MCF 10A (cell line): ENCODE results near the gene GAK. TPM values are rescaled to one million over a fixed set of nuclear protein-coding genes. Genes with fewer than 3 reads are reported as not detected.

Experiments used
- BruUV-seq: library from RNA; stranded (reverse); fragments of 400-500 nt; replicated peaks from 2 replicates; lab custom pipeline; 2021; lab: Mats Ljungman, UMichigan
- CTCF ChIA-PET: fragments of 300-600 bp; sonication (Branson Sonifier 250); formaldehyde crosslinking; extraction: SDS; loops from one replicate; lab custom pipeline; 2021; ENCODE audit warnings: antibody characterized with exemption, inconsistent platforms; lab: Yijun Ruan, JAX
- POLR2A ChIA-PET: fragments of 300-600, 350-650 bp; sonication (Branson Sonifier 250); formaldehyde crosslinking; extraction: SDS; loops from one replicate; lab custom pipeline; 2020; ENCODE audit warnings: antibody characterized with exemption, inconsistent platforms; lab: Yijun Ruan, JAX
- DNase-seq: peaks from one replicate; pipeline ENCODE4 v3.0.0-alpha.2; 2018; ENCODE audit not compliant: unreplicated experiment
- H3K27ac Mint-ChIP-seq: one replicate; pipeline ENCODE4 v1.8.0; 2022; ENCODE audit warnings: mild to moderate bottlenecking, low read depth, mixed read lengths; ENCODE audit not compliant: unreplicated experiment
- H3K27me3 Mint-ChIP-seq: one replicate; pipeline ENCODE4 v1.8.0; 2022; ENCODE audit warnings: mixed read lengths; ENCODE audit not compliant: insufficient read depth, unreplicated experiment
- H3K36me3 Mint-ChIP-seq: one replicate; pipeline ENCODE4 v1.8.0; 2022; ENCODE audit warnings: mild to moderate bottlenecking, moderate library complexity, mixed read lengths; ENCODE audit not compliant: insufficient read depth, unreplicated experiment
- H3K4me1 Mint-ChIP-seq: one replicate; pipeline ENCODE4 v1.8.0; 2022; ENCODE audit warnings: mixed read lengths; ENCODE audit not compliant: insufficient read depth, unreplicated experiment
- H3K4me3 Mint-ChIP-seq: one replicate; pipeline ENCODE4 v1.8.0; 2022; ENCODE audit warnings: mild to moderate bottlenecking, moderate library complexity, mixed read lengths; ENCODE audit not compliant: unreplicated experiment
- H3K9me3 Mint-ChIP-seq: one replicate; pipeline ENCODE4 v1.8.0; 2022; ENCODE audit warnings: mixed read lengths; ENCODE audit not compliant: unreplicated experiment
- intact Hi-C: fragments of 100-400 bp; cut with micrococcal nuclease; formaldehyde crosslinking; loops from 2 replicates; pipeline ENCODE4 v1.14.1; 2022
- total RNA-seq: library from RNA; stranded (reverse); gene quantifications from 2 replicates; pipeline ENCODE4 v1.2.3, GENCODE V29; 2022
- TF ChIP-seq, protein P1 (sequence below): fragments of 200-600 bp; IDR thresholded peaks from one replicate; pipeline ENCODE4 v1.8.0; 2022; ENCODE audit warnings: antibody characterized with exemption, mild to moderate bottlenecking; ENCODE audit not compliant: unreplicated experiment

GAK gene
- total RNA-seq, 1 experiment from 2014 or later: 72.9 TPM

GRCh38 chr4:931194-931959, 739 bp downstream of the GAK start:
- Mint-ChIP-seq H3K4me3 (peak overlapping the region; percentile 93), H3K36me3 (no peaks in the 10 kb centered on the region), H3K27me3 (no peaks in the 10 kb centered on the region), H3K4me1 (peaks cover 30% of the 10 kb centered on the region), H3K27ac (peak overlapping the region; percentile 93), H3K9me3 (no peaks in the 10 kb centered on the region)
- ChIA-PET CTCF (interaction anchor here (1.0 to 1.1 kb wide), 2 partner anchors 10 to 55 kb away, joined by 3 to 5 read pairs; partner anchors contain the start of gene IDUA), POLR2A (interaction anchor here (0.9 to 3.1 kb wide), 16 partner anchors 9 to 370 kb away, joined by 3 to 16 read pairs (median 4); partner anchors contain the start of genes DGKQ and IDUA)
- TF ChIP-seq, protein P1, sequence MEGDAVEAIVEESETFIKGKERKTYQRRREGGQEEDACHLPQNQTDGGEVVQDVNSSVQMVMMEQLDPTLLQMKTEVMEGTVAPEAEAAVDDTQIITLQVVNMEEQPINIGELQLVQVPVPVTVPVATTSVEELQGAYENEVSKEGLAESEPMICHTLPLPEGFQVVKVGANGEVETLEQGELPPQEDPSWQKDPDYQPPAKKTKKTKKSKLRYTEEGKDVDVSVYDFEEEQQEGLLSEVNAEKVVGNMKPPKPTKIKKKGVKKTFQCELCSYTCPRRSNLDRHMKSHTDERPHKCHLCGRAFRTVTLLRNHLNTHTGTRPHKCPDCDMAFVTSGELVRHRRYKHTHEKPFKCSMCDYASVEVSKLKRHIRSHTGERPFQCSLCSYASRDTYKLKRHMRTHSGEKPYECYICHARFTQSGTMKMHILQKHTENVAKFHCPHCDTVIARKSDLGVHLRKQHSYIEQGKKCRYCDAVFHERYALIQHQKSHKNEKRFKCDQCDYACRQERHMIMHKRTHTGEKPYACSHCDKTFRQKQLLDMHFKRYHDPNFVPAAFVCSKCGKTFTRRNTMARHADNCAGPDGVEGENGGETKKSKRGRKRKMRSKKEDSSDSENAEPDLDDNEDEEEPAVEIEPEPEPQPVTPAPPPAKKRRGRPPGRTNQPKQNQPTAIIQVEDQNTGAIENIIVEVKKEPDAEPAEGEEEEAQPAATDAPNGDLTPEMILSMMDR: no peak
- DNase-seq: peak; percentile 20
- intact Hi-C loops: loop anchor here (5.0 kb wide), 1 partner anchor 164 kb away; no protein-coding TSS in a partner anchor
- no TSS peak for BruUV-seq

GRCh38 chr4:930827-931193, 1.3 kb downstream of the GAK start:
- Mint-ChIP-seq H3K36me3 (no peaks in the 10 kb centered on the region), H3K9me3 (no peaks in the 10 kb centered on the region), H3K4me3 (peak overlapping the region; percentile 93), H3K27ac (peak overlapping the region; percentile 93), H3K27me3 (no peaks in the 10 kb centered on the region), H3K4me1 (peaks cover 30% of the 10 kb centered on the region)
- DNase-seq: peak; percentile 4
- BruUV-seq: no TSS peak
- POLR2A ChIA-PET: interaction anchor here (1.0 to 3.1 kb wide), 9 partner anchors 9 to 163 kb away, joined by 3 to 16 read pairs (median 5); partner anchors contain the start of gene IDUA
- intact Hi-C loops: loop anchor here (5.0 kb wide), 1 partner anchor 164 kb away; no protein-coding TSS in a partner anchor
- TF ChIP-seq, protein P1: no peak
- CTCF ChIA-PET: interaction anchor here (1.0 to 1.1 kb wide), 2 partner anchors 9 to 56 kb away, joined by 3 to 5 read pairs; partner anchors contain the start of gene IDUA

DNA sequence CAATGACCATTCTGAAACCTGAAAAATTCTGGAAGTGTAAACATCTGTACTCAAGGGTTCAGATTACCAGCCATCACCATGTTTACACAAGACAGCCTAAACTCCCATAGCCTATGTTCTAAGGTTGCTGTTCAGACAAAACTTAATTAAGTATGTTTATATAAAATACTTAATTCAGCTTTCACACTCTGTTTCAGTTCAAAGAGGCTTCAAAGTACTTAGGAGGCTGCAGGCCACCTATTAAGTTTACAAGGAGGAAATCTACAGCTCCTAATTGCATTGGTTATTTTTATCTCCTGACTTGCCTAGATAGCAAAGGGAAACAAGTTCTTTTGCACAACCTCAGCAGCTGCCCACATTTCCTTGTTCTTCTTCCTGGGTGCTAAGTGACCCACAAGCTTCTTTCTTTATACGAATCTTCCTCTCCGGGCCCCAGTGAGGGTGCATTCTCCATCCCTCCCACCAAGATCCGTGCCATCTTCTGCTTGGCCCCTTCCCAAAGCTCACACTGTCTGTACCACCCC, 2.0 kb downstream of the GAK start:
- Mint-ChIP-seq H3K9me3 (no peaks in the 10 kb centered on the region), H3K4me3 (peak overlapping the region; percentile 93), H3K36me3 (no peaks in the 10 kb centered on the region), H3K27me3 (no peaks in the 10 kb centered on the region), H3K4me1 (peaks cover 30% of the 10 kb centered on the region), H3K27ac (peak overlapping the region; percentile 93)
- intact Hi-C loops: loop anchor here (5.0 kb wide), 1 partner anchor 163 kb away; no protein-coding TSS in a partner anchor
- POLR2A ChIA-PET: interaction anchor here (0.6 to 3.1 kb wide), 10 partner anchors 8 to 707 kb away, joined by 3 to 16 read pairs (median 4); partner anchors contain the start of gene IDUA
- CTCF ChIA-PET: interaction anchor here (1.1 kb wide), 1 partner anchor 57 kb away, joined by 5 read pairs; the partner anchor contains the start of gene IDUA
- TSS peak; percentile 45 for BruUV-seq
- DNase-seq: no peak
- TF ChIP-seq, protein P1: no peak
